Liver (tissue), 9 donors: Measurements from ENCODE around the gene DNM2. TPM values are rescaled to one million over a fixed set of nuclear protein-coding genes. Genes with fewer than 3 reads are reported as not detected.
A peak's percentile ranks its signal among the peaks of the same experiment; 100 is the strongest.

Source experiments
- DNase-seq: peaks from one replicate; pipeline ENCODE4 v3.0.0-alpha.2; 2017; ENCODE audit warnings: low spot score
- H3K27ac ChIP-seq, 2 donors: one replicate each; pipeline ENCODE4 v1.7.0; 2013; ENCODE audit warnings: inconsistent platforms in 2 of 2, low read length in 2 of 2, control low read depth in 1 of 2, low read depth in 1 of 2, mild to moderate bottlenecking in 1 of 2
- H3K27me3 ChIP-seq, 4 donors: one replicate each; pipeline versions ENCODE4 v1.6.1 to v1.7.0; 2013; ENCODE audit warnings: low read length in 3 of 4, inconsistent platforms in 1 of 4, mild to moderate bottlenecking in 1 of 4, moderate library complexity in 1 of 4; ENCODE audit not compliant: control insufficient read depth in 4 of 4, insufficient read depth in 4 of 4
- H3K36me3 ChIP-seq, 4 donors: one replicate each; pipeline versions ENCODE4 v1.6.1 to v1.7.0; 2013; ENCODE audit warnings: low read length in 3 of 4, mild to moderate bottlenecking in 3 of 4, low read depth in 1 of 4, moderate library complexity in 1 of 4; ENCODE audit not compliant: control insufficient read depth in 4 of 4, insufficient read depth in 3 of 4
- H3K4me1 ChIP-seq, 4 donors: one replicate each; pipeline versions ENCODE4 v1.6.1 to v1.7.0; 2013; ENCODE audit warnings: low read length in 3 of 4, mild to moderate bottlenecking in 3 of 4, moderate library complexity in 1 of 4; ENCODE audit not compliant: control insufficient read depth in 4 of 4, insufficient read depth in 4 of 4
- H3K4me3 ChIP-seq, 3 donors: one replicate each; pipeline versions ENCODE4 v1.6.1 to v1.7.0; 2013; ENCODE audit warnings: low read length in 3 of 3, control low read depth in 1 of 3, low read depth in 1 of 3, mild to moderate bottlenecking in 1 of 3
- H3K9ac ChIP-seq, 2 donors: one replicate each; pipeline ENCODE4 v1.7.0; 2013; ENCODE audit warnings: low read length in 2 of 2, mild to moderate bottlenecking in 2 of 2, moderate library complexity in 2 of 2, control low read depth in 1 of 2, low read depth in 1 of 2
- H3K9me3 ChIP-seq, 4 donors: one replicate each; pipeline versions ENCODE4 v1.6.1 to v1.7.0; 2013; ENCODE audit warnings: low read length in 3 of 4; ENCODE audit not compliant: control insufficient read depth in 4 of 4
- EGR1 ChIP-seq, 2 donors: IDR thresholded peaks; 2 replicates each; pipeline ENCODE4 v1.6.1; 2016 to 2018; ENCODE audit warnings: antibody characterized with exemption in 2 of 2, low read depth in 2 of 2
- FOXA1 ChIP-seq: IDR thresholded peaks from 2 replicates; pipeline ENCODE4 v1.6.1; 2016; ENCODE audit warnings: antibody characterized with exemption
- FOXA2 ChIP-seq: IDR thresholded peaks from 2 replicates; pipeline ENCODE4 v1.6.1; 2016; ENCODE audit warnings: antibody characterized with exemption
- GABPA ChIP-seq, 2 donors: IDR thresholded peaks in 1 of 2; conservative IDR thresholded peaks in 1 of 2; 2 replicates each; pipeline ENCODE4 v1.6.1; 2016; ENCODE audit warnings: antibody characterized with exemption in 2 of 2, mild to moderate bottlenecking in 1 of 2, moderate library complexity in 1 of 2
- HNF4A ChIP-seq, 2 donors: conservative IDR thresholded peaks; 2 replicates each; pipeline ENCODE4 v1.6.1; 2016; ENCODE audit warnings: antibody characterized with exemption in 2 of 2, mild to moderate bottlenecking in 2 of 2
- HNF4G ChIP-seq: IDR thresholded peaks from 2 replicates; pipeline ENCODE4 v1.6.1; 2016; ENCODE audit warnings: antibody characterized with exemption
- JUND ChIP-seq, 2 donors: IDR thresholded peaks; 2 replicates each; pipeline ENCODE4 v1.6.1; 2016; ENCODE audit warnings: antibody characterized with exemption in 2 of 2
- MAX ChIP-seq: IDR thresholded peaks from 2 replicates; pipeline ENCODE4 v1.6.1; 2016; ENCODE audit warnings: antibody characterized with exemption
- NR2F2 ChIP-seq: IDR thresholded peaks from 2 replicates; pipeline ENCODE4 v1.6.1; 2016; ENCODE audit warnings: antibody characterized with exemption
- RAD21 ChIP-seq, 2 donors: IDR thresholded peaks; 2 replicates each; pipeline ENCODE4 v1.6.1; 2016; ENCODE audit warnings: antibody characterized with exemption in 2 of 2, mild to moderate bottlenecking in 2 of 2
- RXRA ChIP-seq, 2 donors: IDR thresholded peaks; 2 replicates each; pipeline ENCODE4 v1.6.1; 2017 to 2018; ENCODE audit warnings: antibody characterized with exemption in 2 of 2, mild to moderate bottlenecking in 1 of 2
- SP1 ChIP-seq: IDR thresholded peaks from 2 replicates; pipeline ENCODE4 v1.6.1; 2018; ENCODE audit warnings: antibody characterized with exemption, mild to moderate bottlenecking
- TAF1 ChIP-seq: conservative IDR thresholded peaks from 2 replicates; pipeline ENCODE4 v1.6.1; 2016; ENCODE audit warnings: antibody characterized with exemption, mild to moderate bottlenecking
- YY1 ChIP-seq: IDR thresholded peaks from 2 replicates; pipeline ENCODE4 v1.6.1; 2016; ENCODE audit warnings: antibody characterized with exemption, mild to moderate bottlenecking
- ZBTB33 ChIP-seq: IDR thresholded peaks from 2 replicates; pipeline ENCODE4 v1.6.1; 2016; ENCODE audit warnings: antibody characterized with exemption
- whole genome bisulfite sequencing: extraction: QIAGEN DNeasy Blood & Tissue Kit; methylation state at CpG from one replicate; pipeline ENCODE4 v1.1.7; 2013; 5-methylcytosine and 5-hydroxymethylcytosine counted together
- polyA plus RNA-seq, 2 donors: library from polyadenylated mRNA; stranded (reverse) in 1 of 2; unstranded in 1 of 2; fragments of 200-250 nt in 1 of 2; fragments of >200 nt in 1 of 2; fragmentation: Nextera tagmentation in 1 of 2; extraction: Ambion mirVana in 1 of 2; gene quantifications; one replicate each; pipeline versions ENCODE4 v1.2.1 to v1.2.3, GENCODE V29; 2013 to 2015
- total RNA-seq, 2 donors: library from RNA; depleted of rRNA; stranded (reverse); fragments of >200 nt; gene quantifications; one replicate each; pipeline ENCODE4 v1.2.3, GENCODE V29; 2014
- TF ChIP-seq, protein P1 (sequence below): IDR thresholded peaks from 2 replicates; pipeline ENCODE4 v1.6.1; 2016; ENCODE audit warnings: antibody characterized with exemption, mild to moderate bottlenecking
- TF ChIP-seq, protein P2 (sequence below): fragments of 150-350 bp; IDR thresholded peaks from 2 replicates; pipeline ENCODE4 v1.5.1; 2017; ENCODE audit warnings: improper control_type of control experiment, low read depth, low read length; ENCODE audit not compliant: missing input control
- TF ChIP-seq, protein P3 (sequence below): IDR thresholded peaks from 2 replicates; pipeline ENCODE4 v1.6.1; 2016; ENCODE audit warnings: antibody characterized with exemption
- donor health status: healthy.
- donor health status: healthy.
- donor health status: healthy.
- donor health status: healthy.
- donor health status: healthy.

DNM2 gene
- total RNA-seq (10 to 100 TPM; 79.5 to 95.1 TPM), polyA plus RNA-seq (10 to 100 TPM; 23.1 to 38.6 TPM)

GRCh38 chr19:10717356-10718204 lies at the start of gene DNM2:
TSS of gene DNM2 (plus strand) at chr19:10718079. CDS start at chr19:10718243, 164 bp downstream.
- peak; percentile 98 for DNase-seq
- peaks cover 2 to 22% (median 16%) of the 10 kb centered on the region in 4 donors for H3K4me1 ChIP-seq
- peak within 1 kb of the TSS; percentile 75 to 98 (median 97) for H3K4me3 ChIP-seq
- H3K27me3 ChIP-seq = no peaks in the 10 kb centered on the region
- under 1% methylated on average over 57 of the region's 57 CpGs for WGBS
- peaks cover 0 to 11% (median 7%) of the 10 kb centered on the region in 4 donors for H3K36me3 ChIP-seq
- H3K9me3 ChIP-seq = no peaks in the 10 kb centered on the region
- TF ChIP-seq FOXA1 = no peak
- peak; percentile 86 for TF ChIP-seq MAX
- peak; percentile 97 to 99 for TF ChIP-seq RAD21 (IDR thresholded peaks at IDR 0.05)
- TF ChIP-seq, protein P1, sequence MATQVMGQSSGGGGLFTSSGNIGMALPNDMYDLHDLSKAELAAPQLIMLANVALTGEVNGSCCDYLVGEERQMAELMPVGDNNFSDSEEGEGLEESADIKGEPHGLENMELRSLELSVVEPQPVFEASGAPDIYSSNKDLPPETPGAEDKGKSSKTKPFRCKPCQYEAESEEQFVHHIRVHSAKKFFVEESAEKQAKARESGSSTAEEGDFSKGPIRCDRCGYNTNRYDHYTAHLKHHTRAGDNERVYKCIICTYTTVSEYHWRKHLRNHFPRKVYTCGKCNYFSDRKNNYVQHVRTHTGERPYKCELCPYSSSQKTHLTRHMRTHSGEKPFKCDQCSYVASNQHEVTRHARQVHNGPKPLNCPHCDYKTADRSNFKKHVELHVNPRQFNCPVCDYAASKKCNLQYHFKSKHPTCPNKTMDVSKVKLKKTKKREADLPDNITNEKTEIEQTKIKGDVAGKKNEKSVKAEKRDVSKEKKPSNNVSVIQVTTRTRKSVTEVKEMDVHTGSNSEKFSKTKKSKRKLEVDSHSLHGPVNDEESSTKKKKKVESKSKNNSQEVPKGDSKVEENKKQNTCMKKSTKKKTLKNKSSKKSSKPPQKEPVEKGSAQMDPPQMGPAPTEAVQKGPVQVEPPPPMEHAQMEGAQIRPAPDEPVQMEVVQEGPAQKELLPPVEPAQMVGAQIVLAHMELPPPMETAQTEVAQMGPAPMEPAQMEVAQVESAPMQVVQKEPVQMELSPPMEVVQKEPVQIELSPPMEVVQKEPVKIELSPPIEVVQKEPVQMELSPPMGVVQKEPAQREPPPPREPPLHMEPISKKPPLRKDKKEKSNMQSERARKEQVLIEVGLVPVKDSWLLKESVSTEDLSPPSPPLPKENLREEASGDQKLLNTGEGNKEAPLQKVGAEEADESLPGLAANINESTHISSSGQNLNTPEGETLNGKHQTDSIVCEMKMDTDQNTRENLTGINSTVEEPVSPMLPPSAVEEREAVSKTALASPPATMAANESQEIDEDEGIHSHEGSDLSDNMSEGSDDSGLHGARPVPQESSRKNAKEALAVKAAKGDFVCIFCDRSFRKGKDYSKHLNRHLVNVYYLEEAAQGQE = no peak
- TF ChIP-seq, protein P2, sequence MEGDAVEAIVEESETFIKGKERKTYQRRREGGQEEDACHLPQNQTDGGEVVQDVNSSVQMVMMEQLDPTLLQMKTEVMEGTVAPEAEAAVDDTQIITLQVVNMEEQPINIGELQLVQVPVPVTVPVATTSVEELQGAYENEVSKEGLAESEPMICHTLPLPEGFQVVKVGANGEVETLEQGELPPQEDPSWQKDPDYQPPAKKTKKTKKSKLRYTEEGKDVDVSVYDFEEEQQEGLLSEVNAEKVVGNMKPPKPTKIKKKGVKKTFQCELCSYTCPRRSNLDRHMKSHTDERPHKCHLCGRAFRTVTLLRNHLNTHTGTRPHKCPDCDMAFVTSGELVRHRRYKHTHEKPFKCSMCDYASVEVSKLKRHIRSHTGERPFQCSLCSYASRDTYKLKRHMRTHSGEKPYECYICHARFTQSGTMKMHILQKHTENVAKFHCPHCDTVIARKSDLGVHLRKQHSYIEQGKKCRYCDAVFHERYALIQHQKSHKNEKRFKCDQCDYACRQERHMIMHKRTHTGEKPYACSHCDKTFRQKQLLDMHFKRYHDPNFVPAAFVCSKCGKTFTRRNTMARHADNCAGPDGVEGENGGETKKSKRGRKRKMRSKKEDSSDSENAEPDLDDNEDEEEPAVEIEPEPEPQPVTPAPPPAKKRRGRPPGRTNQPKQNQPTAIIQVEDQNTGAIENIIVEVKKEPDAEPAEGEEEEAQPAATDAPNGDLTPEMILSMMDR = peak; percentile 95
- TF ChIP-seq SP1 = peak; percentile 100
- peak; percentile 83 for TF ChIP-seq YY1
- no peak for TF ChIP-seq FOXA2
- no peak for TF ChIP-seq EGR1 (IDR thresholded peaks at IDR 0.05; ENCODE audit: low read depth in 2 of 2)
- TF ChIP-seq JUND (IDR thresholded peaks at IDR 0.05) = peak; percentile 23 to 50
- peak; percentile 71 to 92 for TF ChIP-seq GABPA (IDR thresholded peaks at IDR 0.05 in 1 of 2, conservative IDR thresholded peaks at IDR 0.05 in 1 of 2)
- TF ChIP-seq, protein P3, sequence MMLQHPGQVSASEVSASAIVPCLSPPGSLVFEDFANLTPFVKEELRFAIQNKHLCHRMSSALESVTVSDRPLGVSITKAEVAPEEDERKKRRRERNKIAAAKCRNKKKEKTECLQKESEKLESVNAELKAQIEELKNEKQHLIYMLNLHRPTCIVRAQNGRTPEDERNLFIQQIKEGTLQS = no peak
- peak; percentile 48 for TF ChIP-seq NR2F2
- TF ChIP-seq TAF1 = no peak
- peak in 1 of 2 donors; percentile 58 for TF ChIP-seq HNF4A (conservative IDR thresholded peaks at IDR 0.05)
- peak; percentile 44 to 59 for TF ChIP-seq RXRA (IDR thresholded peaks at IDR 0.05)
- no peak for TF ChIP-seq HNF4G
- peak; percentile 61 for TF ChIP-seq ZBTB33
- peak within 1 kb of the TSS; percentile 39 to 75 for H3K9ac ChIP-seq
- peak within 1 kb of the TSS; percentile 75 to 92 for H3K27ac ChIP-seq
